ENCODE data around the gene N4BP2L1. TPM values are rescaled to one million over a fixed set of nuclear protein-coding genes. Genes with fewer than 3 reads are reported as not detected.

N4BP2L1 gene
- total RNA-seq: 10 to 100 TPM; 23.4 to 44.9 TPM

DNA sequence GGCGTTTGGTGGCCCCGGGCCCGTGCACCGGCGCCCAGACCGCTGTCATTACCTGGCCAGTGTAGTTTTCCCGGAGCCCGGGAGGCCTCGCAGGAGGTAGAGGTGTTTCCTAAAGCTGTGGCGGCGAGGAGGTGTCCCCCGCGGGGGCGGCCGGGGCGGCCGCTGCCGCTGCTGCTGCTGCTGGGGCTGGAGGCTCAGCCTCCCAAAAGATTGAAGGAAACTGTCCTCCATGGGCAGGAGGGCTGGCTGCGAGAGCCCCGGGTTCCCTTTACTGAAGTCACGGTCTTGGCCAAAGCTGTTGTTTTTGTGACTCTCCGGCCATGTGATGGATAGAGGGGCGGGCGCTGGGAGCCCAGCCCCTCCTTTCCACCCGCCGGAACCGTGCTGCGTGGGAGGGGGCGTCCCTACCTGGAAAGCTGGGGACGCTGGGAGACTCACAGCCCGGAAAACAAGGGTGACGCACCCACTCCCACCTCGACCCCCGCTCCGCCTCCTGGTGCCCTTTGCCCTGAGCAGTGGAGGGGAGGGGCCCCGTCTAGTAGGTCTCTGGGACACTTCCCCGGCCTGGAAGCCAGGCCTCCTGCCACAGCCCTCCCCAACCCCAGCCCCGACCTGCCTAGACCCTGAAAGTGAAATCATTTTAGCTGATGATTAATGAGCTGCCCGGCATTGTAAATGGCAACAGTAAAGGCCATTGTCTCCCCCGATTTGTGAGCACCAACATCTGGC lies at the start of gene N4BP2L1:
TSS of gene N4BP2L1 (minus strand) at position 279 of the 729 bp plus-strand sequence. CDS start at position 231, 48 bp downstream.
- DNase-seq (ENCODE audit: low spot score in 2 of 2) (peak; percentile 73 to 96), ATAC-seq (peak; percentile 80 to 89)
- Mint-ChIP-seq H3K27ac (peak within 1 kb of the TSS; percentile 94 to 97), H3K36me3 (peaks cover 34 to 36% of the 10 kb centered on the region in 2 donors), H3K9me3 (no peaks in the 10 kb centered on the region)

DNA sequence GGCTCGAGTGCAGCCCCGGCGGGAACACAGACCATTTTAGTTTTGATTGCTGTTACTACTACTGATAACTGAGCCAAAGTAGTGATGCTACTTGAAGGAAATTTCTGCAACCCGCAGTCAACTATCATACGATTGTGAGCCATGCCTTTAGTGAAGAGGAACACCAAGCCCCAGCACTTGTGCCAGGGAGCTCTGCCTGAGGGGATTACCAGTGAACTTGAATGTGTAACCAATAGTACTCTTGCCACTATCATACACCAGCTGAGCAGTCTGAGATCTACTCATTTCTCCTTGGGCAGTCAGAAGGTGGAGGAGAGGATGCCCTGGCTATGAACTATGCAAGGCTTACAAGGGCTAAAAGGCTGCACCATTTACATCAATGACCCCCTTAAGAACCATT lies 49.0 kb upstream of the N4BP2L1 start:
- no peaks in the 10 kb centered on the region for H3K9me3 Mint-ChIP-seq
- DNase-seq (ENCODE audit: low spot score in 2 of 2) (no peak), ATAC-seq (no peak)
- no peak overlapping the region for H3K27ac Mint-ChIP-seq
- H3K36me3 Mint-ChIP-seq: no peaks in the 10 kb centered on the region

DNA sequence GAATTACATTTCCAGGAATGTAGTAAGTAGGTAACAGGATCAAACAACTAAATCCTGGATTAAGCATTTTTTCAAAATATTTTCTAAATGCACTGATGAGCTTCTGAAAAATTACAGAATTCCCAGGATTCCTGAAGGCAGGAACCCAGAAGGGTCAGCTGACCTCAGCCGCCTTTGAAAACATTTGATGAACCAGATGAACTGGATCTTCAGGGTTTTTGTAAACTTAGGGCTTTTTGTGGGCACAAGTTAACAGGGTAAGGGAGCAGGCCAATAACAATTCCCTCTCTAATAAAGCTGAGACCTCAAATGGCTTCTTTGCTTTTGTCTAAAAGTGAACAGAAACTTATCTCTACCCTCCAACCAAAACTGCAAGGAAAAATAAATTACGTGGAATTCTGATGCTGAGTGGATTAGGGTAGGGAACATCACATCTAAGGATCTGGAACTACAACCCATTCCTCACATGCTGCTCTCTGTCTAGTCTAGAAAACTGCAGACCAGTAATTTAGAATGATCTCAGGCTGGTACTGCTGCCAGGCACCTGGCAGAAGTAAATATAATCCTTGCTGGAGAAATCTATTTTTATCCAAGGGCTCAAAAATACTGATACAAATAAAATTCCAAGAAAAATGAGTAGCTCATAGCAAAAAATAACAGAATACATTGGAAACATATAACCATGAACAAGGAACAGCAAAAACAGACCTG lies 48.2 kb upstream of the N4BP2L1 start:
- Mint-ChIP-seq H3K36me3 (no peaks in the 10 kb centered on the region), H3K9me3 (no peaks in the 10 kb centered on the region), H3K27ac (no peak overlapping the region)
- DNase-seq (ENCODE audit: low spot score in 2 of 2) (no peak), ATAC-seq (no peak)

DNA sequence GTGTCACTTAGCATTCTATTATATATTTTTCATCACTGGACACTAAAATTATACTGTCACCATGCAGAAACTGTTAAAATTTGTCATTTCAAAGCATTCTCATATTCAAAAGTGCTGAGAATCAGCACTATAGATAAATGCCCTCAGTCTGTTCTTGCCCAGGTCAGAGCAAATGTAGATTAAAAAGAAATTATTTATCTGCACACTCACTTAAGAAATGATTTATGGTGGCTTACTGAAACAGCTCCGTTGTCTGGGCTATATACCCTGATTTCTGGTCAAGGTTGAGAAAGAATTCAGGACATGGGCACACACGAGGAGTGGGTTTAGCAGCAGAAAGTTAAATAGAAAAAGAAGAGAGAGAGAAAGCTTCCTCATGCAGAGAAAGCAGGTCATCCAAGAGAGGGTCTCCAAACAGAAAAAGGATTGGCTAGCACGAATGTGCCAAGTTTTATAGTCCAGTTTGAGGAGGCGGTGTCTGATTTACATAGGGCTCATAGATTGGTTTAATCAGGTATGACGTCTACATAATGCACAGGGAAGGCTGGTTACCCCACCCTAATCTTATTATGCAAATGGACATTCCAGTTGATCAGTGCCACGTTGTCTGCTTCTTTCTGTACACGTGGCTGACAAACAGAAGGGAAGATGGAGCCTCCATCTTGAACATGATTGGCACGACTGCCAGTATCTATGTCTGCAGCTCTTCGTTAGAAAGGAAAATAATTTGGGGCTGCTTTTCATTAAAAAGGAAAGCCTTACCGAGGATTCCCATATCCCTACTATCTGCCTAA lies 47.3 kb upstream of the N4BP2L1 start:
- DNase-seq (ENCODE audit: low spot score in 2 of 2): no peak
- Mint-ChIP-seq H3K9me3 (no peaks in the 10 kb centered on the region), H3K36me3 (no peaks in the 10 kb centered on the region), H3K27ac (no peak overlapping the region)
- ATAC-seq: no peak

DNA sequence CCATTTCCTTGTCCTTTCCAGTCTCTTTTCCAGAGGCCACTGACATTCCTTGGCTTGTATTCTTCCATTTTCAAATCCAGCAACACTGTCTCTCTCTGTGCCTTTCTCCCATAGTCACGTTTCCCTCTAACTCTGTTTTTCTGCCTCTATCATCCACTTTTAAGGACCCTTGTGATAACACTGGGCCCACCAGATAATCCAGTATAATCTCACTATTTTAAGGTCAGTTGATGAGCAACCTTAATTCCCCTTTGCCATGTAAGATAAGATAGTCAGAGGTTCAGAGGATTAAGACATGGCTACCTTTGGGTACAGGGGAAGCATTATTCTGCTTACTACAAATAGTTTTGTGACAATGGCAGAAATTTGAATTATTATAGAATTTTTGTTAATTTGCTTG lies 45.7 kb upstream of the N4BP2L1 start:
- ATAC-seq (no peak), DNase-seq (ENCODE audit: low spot score in 2 of 2) (no peak)
- no peaks in the 10 kb centered on the region for H3K36me3 Mint-ChIP-seq
- H3K9me3 Mint-ChIP-seq: no peaks in the 10 kb centered on the region
- no peak overlapping the region for H3K27ac Mint-ChIP-seq

DNA sequence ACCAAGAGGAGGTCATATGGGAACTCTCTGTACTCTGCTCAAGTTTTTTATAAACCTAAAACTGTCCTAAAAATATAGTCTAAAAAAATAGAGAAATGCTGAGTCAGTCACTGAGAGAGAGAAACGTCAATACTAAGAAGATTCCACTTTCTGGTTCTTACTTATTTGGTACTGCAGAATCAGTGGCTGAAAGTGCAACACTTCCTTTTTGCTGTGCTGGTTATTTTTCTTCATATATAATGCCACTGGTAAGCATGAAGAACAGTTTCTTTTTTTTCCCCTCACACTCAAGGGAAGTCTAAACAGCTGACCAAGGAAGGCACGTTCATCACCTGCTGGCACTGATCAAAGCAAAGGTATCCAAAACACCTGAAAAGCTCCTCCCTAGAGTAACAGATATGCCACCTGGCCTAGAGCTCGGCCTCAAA lies 44.3 kb upstream of the N4BP2L1 start:
- H3K36me3 Mint-ChIP-seq: no peaks in the 10 kb centered on the region
- no peaks in the 10 kb centered on the region for H3K9me3 Mint-ChIP-seq
- ATAC-seq (peak; percentile 28 to 37), DNase-seq (ENCODE audit: low spot score in 2 of 2) (no peak)
- H3K27ac Mint-ChIP-seq: peak overlapping the region in 1 of 2 donors; percentile 20

DNA sequence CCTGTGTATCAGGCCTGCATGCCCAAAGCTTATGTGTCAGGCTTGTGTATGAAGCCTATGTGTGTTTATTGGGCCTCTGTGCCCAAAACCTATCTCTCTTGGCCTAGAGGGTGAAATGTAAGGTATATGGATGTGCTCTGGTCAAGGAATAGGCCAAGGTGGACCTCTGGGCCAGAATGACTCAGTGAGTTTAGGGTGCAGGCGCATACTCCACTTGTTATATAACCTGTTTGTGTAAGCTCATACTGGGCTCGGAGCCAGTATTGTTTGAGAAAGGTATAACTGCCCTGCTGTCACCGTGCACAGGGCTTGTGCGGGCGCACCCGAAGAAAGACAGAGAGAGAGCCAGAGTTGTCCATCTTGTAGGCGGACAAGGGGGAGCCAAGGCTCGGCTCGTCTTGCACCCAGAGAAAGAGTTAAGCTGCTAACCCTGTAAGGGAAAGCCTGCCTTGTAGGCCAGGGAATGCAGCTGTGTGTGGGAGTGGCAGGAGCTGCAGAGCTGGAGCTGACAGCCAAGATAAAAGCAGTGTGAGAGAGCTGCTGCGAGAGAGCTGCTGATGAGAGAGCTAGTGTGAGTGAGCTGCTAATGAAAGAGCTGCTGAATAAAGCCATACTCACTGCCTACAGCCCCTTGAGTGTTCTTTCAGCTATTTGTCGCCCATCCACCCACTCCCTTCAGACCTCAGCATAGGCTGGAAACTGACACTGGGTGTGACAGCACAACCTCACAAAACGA lies 43.4 kb upstream of the N4BP2L1 start:
- Mint-ChIP-seq H3K9me3 (no peaks in the 10 kb centered on the region), H3K36me3 (no peaks in the 10 kb centered on the region), H3K27ac (peak overlapping the region in 1 of 2 donors; percentile 20)
- ATAC-seq: peak in 1 of 2 donors; percentile 37
- DNase-seq (ENCODE audit: low spot score in 2 of 2): no peak

DNA sequence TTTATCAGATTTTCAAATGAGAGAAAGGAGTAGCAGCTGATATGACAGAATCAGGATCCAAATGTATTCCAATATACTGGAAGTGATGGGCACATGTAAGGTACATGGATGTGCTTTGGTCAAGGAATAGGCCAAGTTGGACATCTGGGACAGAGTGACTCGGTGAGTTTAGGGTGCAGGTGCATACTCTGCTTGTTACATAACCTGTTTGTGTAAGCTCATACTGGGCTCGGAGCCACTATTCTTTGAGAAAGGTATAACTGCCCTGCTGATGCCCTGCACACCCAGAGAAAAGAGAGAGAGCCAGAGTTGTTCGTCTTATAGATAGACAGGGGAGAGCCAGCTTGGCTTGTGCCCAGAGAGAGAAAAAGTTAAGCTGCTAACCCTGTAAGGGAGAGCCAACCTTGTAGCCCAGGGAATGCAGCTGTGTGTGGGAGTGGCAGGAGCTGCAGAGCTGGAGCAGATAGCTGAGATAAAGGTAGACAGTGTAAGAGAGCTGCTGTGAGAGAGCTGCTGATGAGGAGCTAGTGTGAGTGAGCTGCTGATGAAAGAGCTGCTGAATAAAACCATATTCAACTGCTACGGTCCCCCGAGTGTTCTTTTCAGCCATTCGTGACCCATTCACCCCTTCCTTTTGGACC lies 40.7 kb upstream of the N4BP2L1 start:
- ATAC-seq: no peak

DNA sequence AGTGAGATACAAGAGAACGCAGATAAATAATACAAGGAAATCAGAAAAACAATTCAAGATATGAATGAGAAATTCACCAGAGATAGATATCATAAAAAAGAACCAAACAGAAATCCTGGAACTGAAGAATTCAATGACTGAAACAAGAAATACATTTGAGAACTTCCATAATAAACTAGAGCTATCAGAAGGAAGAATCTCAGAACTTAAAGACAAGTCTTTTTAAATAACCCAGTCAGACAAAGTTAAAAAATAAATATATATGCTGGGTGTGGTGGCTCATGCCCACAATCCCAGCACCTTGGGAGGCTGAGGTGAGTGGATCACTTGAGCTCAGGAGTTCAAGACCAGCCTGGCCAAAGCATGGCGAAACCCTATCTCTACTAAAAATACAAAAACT lies 28.7 kb upstream of the N4BP2L1 start:
- Mint-ChIP-seq H3K9me3 (peaks cover 20 to 23% of the 10 kb centered on the region in 2 donors), H3K27ac (no peak overlapping the region), H3K36me3 (peaks cover 30 to 38% of the 10 kb centered on the region in 2 donors)
- no peak for DNase-seq (ENCODE audit: low spot score in 2 of 2)
- ATAC-seq: no peak

More for the DNA sequence above, 40.7 kb upstream of the N4BP2L1 start:
- Mint-ChIP-seq H3K9me3 (no peaks in the 10 kb centered on the region), H3K27ac (peak overlapping the region in 1 of 2 donors; percentile 50), H3K36me3 (no peaks in the 10 kb centered on the region)
- DNase-seq (ENCODE audit: low spot score in 2 of 2): no peak

DNA sequence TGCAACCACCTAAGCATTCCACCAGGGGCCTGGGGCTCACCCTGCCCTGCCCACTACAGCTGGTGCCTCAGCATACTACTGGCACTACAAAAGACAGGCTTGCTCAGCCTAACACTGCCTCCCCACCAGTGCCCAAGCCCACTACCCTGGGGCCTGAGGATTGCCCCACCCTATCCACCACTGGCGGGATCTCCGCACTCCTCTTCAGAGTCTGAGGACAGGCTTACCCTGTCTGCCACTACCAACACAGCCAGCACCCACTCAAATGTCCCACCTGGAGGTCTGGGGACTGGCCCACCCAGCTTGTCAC lies 27.6 kb upstream of the N4BP2L1 start:
- DNase-seq (ENCODE audit: low spot score in 2 of 2) (no peak), ATAC-seq (no peak)
- Mint-ChIP-seq H3K36me3 (peaks cover 36 to 38% of the 10 kb centered on the region in 2 donors), H3K9me3 (peaks cover 20 to 29% of the 10 kb centered on the region in 2 donors), H3K27ac (no peak overlapping the region)

DNA sequence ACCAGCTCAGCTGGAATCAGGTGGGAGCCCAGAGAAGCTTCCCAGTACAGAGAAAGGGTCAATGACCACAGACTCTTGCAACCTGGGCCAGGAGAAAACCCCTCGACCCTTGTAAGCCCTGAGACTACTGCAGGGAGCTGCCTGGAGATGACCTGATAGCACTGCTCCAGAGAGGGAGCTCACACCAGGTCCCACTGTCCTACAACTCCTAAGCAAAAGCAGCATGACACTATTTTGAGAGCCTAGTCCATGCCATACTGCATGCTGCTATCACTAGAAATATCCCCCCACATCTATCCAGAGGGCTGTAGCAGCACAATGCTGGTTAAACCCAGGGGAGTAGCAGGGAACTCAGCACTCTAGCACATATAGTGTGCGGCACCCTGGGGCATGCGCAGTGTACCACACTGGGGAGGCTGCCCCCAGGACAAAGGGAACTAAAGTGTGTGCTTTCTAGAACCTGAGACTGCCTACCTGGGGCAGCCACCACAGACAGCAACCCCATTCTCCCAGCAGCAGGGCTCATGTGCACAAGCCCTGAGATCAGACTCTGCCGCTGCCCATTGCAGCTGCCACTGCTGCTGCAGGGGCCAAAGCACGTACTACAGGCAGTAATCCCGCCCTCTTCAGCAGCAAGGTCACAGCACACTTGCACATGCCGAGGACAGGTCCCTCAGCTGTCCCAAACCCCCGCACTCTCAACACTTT lies 27.1 kb upstream of the N4BP2L1 start:
- H3K9me3 Mint-ChIP-seq: peaks cover 20 to 29% of the 10 kb centered on the region in 2 donors
- no peak overlapping the region for H3K27ac Mint-ChIP-seq
- peaks cover 34 to 36% of the 10 kb centered on the region in 2 donors for H3K36me3 Mint-ChIP-seq
- DNase-seq (ENCODE audit: low spot score in 2 of 2) (no peak), ATAC-seq (no peak)

DNA sequence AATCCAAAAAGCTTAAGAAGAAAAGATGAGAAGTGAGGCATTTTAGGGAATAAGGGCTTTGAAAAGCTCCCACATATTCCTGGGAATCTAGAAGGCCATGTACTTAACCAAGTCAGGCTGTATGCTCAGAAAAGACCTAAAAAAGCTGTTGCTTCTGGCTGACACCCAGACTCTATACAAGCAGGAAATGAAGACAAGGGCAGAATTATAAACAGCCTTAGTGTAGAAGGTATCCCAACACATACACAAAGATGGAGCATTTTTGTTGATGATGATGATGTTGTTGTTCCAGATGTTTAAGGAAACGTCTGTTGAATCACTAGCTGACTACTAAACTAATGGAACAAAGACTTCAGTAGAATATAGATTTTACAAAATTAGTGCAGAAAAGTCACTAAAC lies 26.1 kb upstream of the N4BP2L1 start:
- peaks cover 24 to 35% of the 10 kb centered on the region in 2 donors for H3K36me3 Mint-ChIP-seq
- H3K9me3 Mint-ChIP-seq: peaks cover 19 to 27% of the 10 kb centered on the region in 2 donors
- DNase-seq (ENCODE audit: low spot score in 2 of 2) (no peak), ATAC-seq (no peak)
- no peak overlapping the region for H3K27ac Mint-ChIP-seq

DNA sequence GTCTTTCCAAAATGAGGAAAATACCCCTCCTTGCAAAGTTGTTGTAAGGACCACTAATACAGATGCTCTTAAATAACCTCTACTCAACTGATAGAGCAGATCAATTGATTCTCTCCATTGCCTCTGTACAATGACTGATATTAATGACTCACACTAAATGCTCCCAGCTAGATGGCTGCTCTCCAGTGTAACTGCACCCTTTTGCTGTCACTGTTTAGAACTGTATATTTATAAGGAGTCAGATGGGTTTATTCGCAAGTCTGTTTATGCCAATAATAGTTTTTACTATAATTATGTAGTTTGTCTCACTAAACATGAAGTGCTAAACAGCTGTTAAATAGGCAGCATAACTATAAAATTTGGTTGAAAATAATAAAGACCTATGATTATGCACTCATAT lies 21.0 kb upstream of the N4BP2L1 start:
- Mint-ChIP-seq H3K27ac (peak overlapping the region in 1 of 2 donors; percentile 58), H3K9me3 (peaks cover 0 to 5% of the 10 kb centered on the region in 2 donors), H3K36me3 (peaks cover 0 to 5% of the 10 kb centered on the region in 2 donors)
- ATAC-seq (no peak), DNase-seq (ENCODE audit: low spot score in 2 of 2) (no peak)

DNA sequence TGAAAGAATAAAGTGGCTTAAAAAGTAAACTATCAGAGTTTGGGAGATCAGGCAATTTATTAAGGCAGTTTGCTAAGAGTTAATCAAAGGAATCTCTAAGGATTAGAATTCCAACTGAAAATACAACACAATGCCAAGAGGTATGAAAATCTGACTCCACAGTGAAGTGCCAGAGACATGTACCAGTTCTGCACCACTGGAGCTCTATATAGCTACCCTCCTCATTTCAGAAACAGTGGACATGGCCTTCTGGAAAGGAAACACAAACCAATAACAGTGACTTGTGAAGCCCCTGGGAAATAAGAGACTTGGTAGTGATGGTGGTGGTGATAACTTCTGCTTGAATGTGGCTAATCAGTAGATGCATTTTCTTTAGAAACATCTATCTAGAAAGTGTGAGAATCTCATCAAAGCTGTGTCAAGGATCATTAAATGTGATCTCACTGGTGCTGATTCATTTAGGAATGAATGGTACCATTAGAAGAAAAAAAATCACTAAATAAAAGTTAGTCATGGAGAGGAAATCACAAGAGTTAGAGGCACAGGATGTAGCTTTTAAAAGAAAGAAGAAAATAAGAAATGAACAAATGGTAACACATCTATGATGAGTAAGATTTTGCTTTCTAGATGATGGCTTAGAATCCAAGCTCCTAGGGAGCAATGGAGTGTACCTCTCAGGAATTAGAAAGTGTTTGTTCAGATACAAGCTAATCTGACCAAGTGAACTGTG lies 20.1 kb upstream of the N4BP2L1 start:
- no peak for DNase-seq (ENCODE audit: low spot score in 2 of 2)
- Mint-ChIP-seq H3K36me3 (peaks cover 0 to 5% of the 10 kb centered on the region in 2 donors), H3K27ac (peak overlapping the region in 1 of 2 donors; percentile 58), H3K9me3 (peaks cover 0 to 5% of the 10 kb centered on the region in 2 donors)
- ATAC-seq: peak; percentile 50 to 91
